Measurements from ENCODE around the gene CYGB.

The CYGB gene

GRCh38 chr17:76537578-76538280, at the start of gene CYGB:
TSS of gene CYGB (minus strand) at chr17:76537709. CDS start at chr17:76537542, 167 bp downstream.
- peak within 1 kb of the TSS; percentile 37 for H3K4me3 ChIP-seq (ENCODE audit: low read depth, low read length)

- no peak overlapping the region for H3K4me3 ChIP-seq (ENCODE audit: low read depth, low read length)
Measured at GRCh38 chr17:76586741-76587487, 49.4 kb upstream of the CYGB start.

GRCh38 chr17:76585649-76586593, 48.4 kb upstream of the CYGB start, which contains the start of gene ST6GALNAC2:
TSS of gene ST6GALNAC2 (minus strand) at chr17:76585860. CDS start at chr17:76585808, 52 bp downstream.
- peak within 1 kb of the TSS; percentile 31 for H3K4me3 ChIP-seq (ENCODE audit: low read depth, low read length)

- peak overlapping the region; percentile 31 for H3K4me3 ChIP-seq (ENCODE audit: low read depth, low read length)
Measured at GRCh38 chr17:76585033-76585648, 47.6 kb upstream of the CYGB start.

GRCh38 chr17:76584427-76585032, 47.0 kb upstream of the CYGB start:
- H3K4me3 ChIP-seq (ENCODE audit: low read depth, low read length) = peak overlapping the region; percentile 31

GRCh38 chr17:76582660-76583059, 45.2 kb upstream of the CYGB start:
- no peak overlapping the region for H3K4me3 ChIP-seq (ENCODE audit: low read depth, low read length)

GRCh38 chr17:76581515-76581914, 44.0 kb upstream of the CYGB start:
- no peak overlapping the region for H3K4me3 ChIP-seq (ENCODE audit: low read depth, low read length)

GRCh38 chr17:76579281-76579680, 41.8 kb upstream of the CYGB start:
- no peak overlapping the region for H3K4me3 ChIP-seq (ENCODE audit: low read depth, low read length)

- H3K4me3 ChIP-seq (ENCODE audit: low read depth, low read length) = no peak overlapping the region
Measured at GRCh38 chr17:76578376-76578775, 40.9 kb upstream of the CYGB start.

GRCh38 chr17:76577876-76578275, 40.4 kb upstream of the CYGB start:
- no peak overlapping the region for H3K4me3 ChIP-seq (ENCODE audit: low read depth, low read length)

GRCh38 chr17:76576189-76576588, 38.7 kb upstream of the CYGB start:
- H3K4me3 ChIP-seq (ENCODE audit: low read depth, low read length) = no peak overlapping the region

- no peak overlapping the region for H3K4me3 ChIP-seq (ENCODE audit: low read depth, low read length)
Measured at GRCh38 chr17:76575570-76575969, 38.1 kb upstream of the CYGB start.

- H3K4me3 ChIP-seq (ENCODE audit: low read depth, low read length) = no peak overlapping the region
Measured at GRCh38 chr17:76574166-76574565, 36.7 kb upstream of the CYGB start.

- no peak overlapping the region for H3K4me3 ChIP-seq (ENCODE audit: low read depth, low read length)
Measured at GRCh38 chr17:76573096-76573495, 35.6 kb upstream of the CYGB start.

- H3K4me3 ChIP-seq (ENCODE audit: low read depth, low read length) = no peak overlapping the region
Measured at GRCh38 chr17:76572201-76572910, 34.8 kb upstream of the CYGB start.

- H3K4me3 ChIP-seq (ENCODE audit: low read depth, low read length) = no peak overlapping the region
Measured at GRCh38 chr17:76570877-76571471, 33.5 kb upstream of the CYGB start.

- no peak overlapping the region for H3K4me3 ChIP-seq (ENCODE audit: low read depth, low read length)
Measured at GRCh38 chr17:76570457-76570856, 32.9 kb upstream of the CYGB start.

GRCh38 chr17:76569607-76570279, 32.2 kb upstream of the CYGB start:
- H3K4me3 ChIP-seq (ENCODE audit: low read depth, low read length) = no peak overlapping the region

- H3K4me3 ChIP-seq (ENCODE audit: low read depth, low read length) = no peak overlapping the region
Measured at GRCh38 chr17:76568811-76569221, 31.3 kb upstream of the CYGB start.

Data from iPS-11a (cell line).